HCT116 (cell line): ENCODE data around the gene CLIC5. TPM values are rescaled to one million over a fixed set of nuclear protein-coding genes. Genes with fewer than 3 reads are reported as not detected.

Source experiments
- ATAC-seq: fragments of 200-7000 bp; cut with Tn5 transposase; 2 replicates; pipeline ENCODE4 v1.9.1; 2020; ENCODE audit warnings: mild to moderate bottlenecking, moderate library complexity
- BruUV-seq: library from RNA; stranded (reverse); fragments of 400-500 nt; replicated peaks from 2 replicates; lab custom pipeline; 2021; lab: Mats Ljungman, UMichigan
- CTCF ChIA-PET: fragments of 300-600 bp; sonication (Branson Sonifier 250); formaldehyde crosslinking; loops from one replicate; lab custom pipeline; 2021; ENCODE audit warnings: antibody characterized with exemption; lab: Charles Lee
- POLR2A ChIA-PET: fragments of 300-600, 350-600 bp; sonication (Branson Sonifier 250); formaldehyde crosslinking; loops from one replicate; lab custom pipeline; 2021; ENCODE audit warnings: antibody characterized with exemption; lab: Charles Lee
- RAD21 ChIA-PET, 2 experiments: fragments of 300-600 bp; sonication (Branson Sonifier 250); formaldehyde crosslinking; loops; one replicate each; lab custom pipeline; 2023; ENCODE audit warnings: low total read pairs in 2 of 2; ENCODE audit not compliant: uncharacterized antibody in 2 of 2, unreplicated experiment in 2 of 2, low non-redundant PET in 1 of 2; lab: Charles Lee
- DNase-seq: peaks from one replicate; pipeline ENCODE4 v3.0.0-alpha.2; 2010; ENCODE audit warnings: low read depth, low spot score
- H2AFZ ChIP-seq: fragments of 200-600 bp; shearing (Covaris generic), sonication (generic); 2 replicates; pipeline ENCODE4 v1.6.1; 2017; ENCODE audit warnings: low read depth, mixed run types, mixed read lengths, antibody characterized with exemption, low read length; ENCODE audit not compliant: poor library complexity, severe bottlenecking
- H3K27ac ChIP-seq: 2 replicates; pipeline ENCODE4 v1.5.1; 2012; ENCODE audit warnings: low read depth, low read length
- H3K27me3 ChIP-seq: fragments of 200-600 bp; sonication (generic); 2 replicates; pipeline ENCODE4 v1.6.1; 2016; ENCODE audit warnings: mixed run types, low read length, mixed read lengths; ENCODE audit not compliant: insufficient read depth
- H3K36me3 ChIP-seq, 2 experiments: fragments of 200-500 bp in 1 of 2; fragments of 200-600 bp in 1 of 2; sonication (Bioruptor generic) in 1 of 2; sonication (generic) in 1 of 2; 2 replicates each; pipeline versions ENCODE4 v1.5.1 to v1.6.1; 2014 to 2016; ENCODE audit warnings: low read length in 2 of 2, inconsistent platforms in 1 of 2, mixed read lengths in 1 of 2, mixed run types in 1 of 2; ENCODE audit not compliant: insufficient read depth in 2 of 2, control insufficient read depth in 1 of 2
- H3K4me1 ChIP-seq, 2 experiments: fragments of 200-600 bp in 1 of 2; sonication (generic) in 1 of 2; 2 replicates each; pipeline versions ENCODE4 v1.5.1 to v1.6.1; 2012 to 2017; ENCODE audit warnings: low read length in 2 of 2, inconsistent platforms in 1 of 2, mild to moderate bottlenecking in 1 of 2, mixed read lengths in 1 of 2, mixed run types in 1 of 2, moderate library complexity in 1 of 2; ENCODE audit not compliant: insufficient read depth in 2 of 2, control insufficient read depth in 1 of 2
- H3K4me2 ChIP-seq: fragments of 200-600 bp; sonication (generic); 2 replicates; pipeline ENCODE4 v1.6.1; 2017; ENCODE audit warnings: mixed run types, low read length, mixed read lengths
- H3K4me3 ChIP-seq, 2 experiments: fragments of 200-600 bp in 1 of 2; sonication (generic) in 1 of 2; replicated peaks in 1 of 2; 2 replicates each; pipeline ENCODE4 v1.5.1; 2011 to 2016; ENCODE audit warnings: low read length in 2 of 2, control low read depth in 1 of 2, low read depth in 1 of 2, mild to moderate bottlenecking in 1 of 2, mixed read lengths in 1 of 2, mixed run types in 1 of 2
- H3K79me2 ChIP-seq: fragments of 200-600 bp; sonication (generic); 2 replicates; pipeline ENCODE4 v1.6.1; 2017; ENCODE audit warnings: mild to moderate bottlenecking, mixed run types, low read length, moderate library complexity, mixed read lengths; ENCODE audit not compliant: insufficient read depth
- H3K9ac ChIP-seq: fragments of 200-600 bp; sonication (generic); 2 replicates; pipeline ENCODE4 v1.6.1; 2016; ENCODE audit warnings: low read length, mixed read lengths
- H3K9me2 ChIP-seq: fragments of 200-600 bp; sonication (generic), shearing (Covaris generic); 2 replicates; pipeline ENCODE4 v1.6.1; 2017; ENCODE audit warnings: mixed run types, mild to moderate bottlenecking, moderate library complexity; ENCODE audit not compliant: insufficient read depth
- H3K9me3 ChIP-seq, 2 experiments: fragments of 200-500 bp in 1 of 2; fragments of 200-600 bp in 1 of 2; sonication (Bioruptor generic) in 1 of 2; sonication (generic) in 1 of 2; 2 replicates each; pipeline ENCODE4 v1.6.1; 2014 to 2017; ENCODE audit warnings: low read length in 2 of 2, mixed read lengths in 2 of 2, inconsistent platforms in 1 of 2, low read depth in 1 of 2, mild to moderate bottlenecking in 1 of 2, mixed run types in 1 of 2, moderate library complexity in 1 of 2; ENCODE audit not compliant: control insufficient read depth in 1 of 2, insufficient read depth in 1 of 2
- H4K20me1 ChIP-seq: fragments of 200-600 bp; sonication (generic), shearing (Covaris generic); 2 replicates; pipeline ENCODE4 v1.6.1; 2017; ENCODE audit warnings: mixed run types, mild to moderate bottlenecking, moderate library complexity; ENCODE audit not compliant: insufficient read depth
- CBX3 ChIP-seq: IDR thresholded peaks from 2 replicates; pipeline ENCODE4 v1.6.1; 2012; ENCODE audit warnings: low read depth
- CEBPB ChIP-seq: IDR thresholded peaks from 2 replicates; pipeline ENCODE4 v1.6.1; 2012; ENCODE audit warnings: low read depth
- EGR1 ChIP-seq: IDR thresholded peaks from 2 replicates; pipeline ENCODE4 v1.6.1; 2012; ENCODE audit warnings: low read depth
- ELF1 ChIP-seq: IDR thresholded peaks from 2 replicates; pipeline ENCODE4 v1.6.1; 2012; ENCODE audit warnings: low read depth, borderline replicate concordance
- EZH2 ChIP-seq: fragments of 200-600 bp; sonication (generic); IDR thresholded peaks from 2 replicates; pipeline ENCODE4 v1.6.1; 2017; ENCODE audit warnings: antibody characterized with exemption, mixed run types
- EZH2phosphoT487 ChIP-seq: fragments of 200-600 bp; IDR thresholded peaks from 2 replicates; pipeline ENCODE4 v1.6.1; 2018; ENCODE audit warnings: antibody characterized with exemption, borderline replicate concordance
- FOSL1 ChIP-seq: IDR thresholded peaks from 2 replicates; pipeline ENCODE4 v1.6.1; 2012; ENCODE audit warnings: low read depth
- JUND ChIP-seq: IDR thresholded peaks from 2 replicates; pipeline ENCODE4 v1.6.1; 2012
- POLR2AphosphoS5 ChIP-seq: IDR thresholded peaks from 2 replicates; pipeline ENCODE4 v1.6.1; 2011; ENCODE audit warnings: mild to moderate bottlenecking, low read depth, low read length, moderate library complexity
- RAD21 ChIP-seq: IDR thresholded peaks from 2 replicates; pipeline ENCODE4 v1.6.1; 2012; ENCODE audit warnings: low read depth, mild to moderate bottlenecking
- SIN3A ChIP-seq: IDR thresholded peaks from 2 replicates; pipeline ENCODE4 v1.6.1; 2012; ENCODE audit warnings: low read depth
- SRF ChIP-seq: IDR thresholded peaks from 2 replicates; pipeline ENCODE4 v1.6.1; 2012; ENCODE audit warnings: low read depth
- TCF7L2 ChIP-seq: IDR thresholded peaks from 2 replicates; pipeline ENCODE4 v1.7.0; 2011; ENCODE audit warnings: borderline replicate concordance, inconsistent platforms; ENCODE audit not compliant: insufficient read depth, insufficient read length; ENCODE audit errors: extremely low read depth
- YY1 ChIP-seq: IDR thresholded peaks from 2 replicates; pipeline ENCODE4 v1.6.1; 2011; ENCODE audit warnings: low read length, low read depth, moderate library complexity, mild to moderate bottlenecking; ENCODE audit not compliant: insufficient replicate concordance; ENCODE audit errors: extremely low read depth
- ZFX ChIP-seq: fragments of 450-650 bp; IDR thresholded peaks from 2 replicates; pipeline ENCODE4 v1.6.1; 2017
- intact Hi-C: fragments of 100-400 bp; cut with micrococcal nuclease; formaldehyde crosslinking; loops from 2 replicates; pipeline ENCODE4 v1.10.0; 2022
- total RNA-seq: library from RNA; stranded (reverse); gene quantifications from one replicate; pipeline ENCODE4 v1.2.1, GENCODE V29; 2021; ENCODE audit not compliant: unreplicated experiment
- TF ChIP-seq, protein P1 (sequence below), 3 experiments: fragments of 200-600 bp in 1 of 3; sonication (generic) in 1 of 3; IDR thresholded peaks in 2 of 3; conservative IDR thresholded peaks in 1 of 3; 2 replicates each; pipeline ENCODE4 v1.5.1; 2012 to 2017; ENCODE audit warnings: low read depth in 2 of 3, low read length in 2 of 3, antibody characterized with exemption in 1 of 3, borderline replicate concordance in 1 of 3, control low read depth in 1 of 3, mild to moderate bottlenecking in 1 of 3, mixed read lengths in 1 of 3, mixed run types in 1 of 3, moderate library complexity in 1 of 3; ENCODE audit not compliant: insufficient read depth in 1 of 3
- TF ChIP-seq, protein P2 (sequence below): IDR thresholded peaks from 2 replicates; pipeline ENCODE4 v1.6.1; 2012

CLIC5 gene
- total RNA-seq, 1 experiment from 2014 or later: 0.20 TPM

DNA sequence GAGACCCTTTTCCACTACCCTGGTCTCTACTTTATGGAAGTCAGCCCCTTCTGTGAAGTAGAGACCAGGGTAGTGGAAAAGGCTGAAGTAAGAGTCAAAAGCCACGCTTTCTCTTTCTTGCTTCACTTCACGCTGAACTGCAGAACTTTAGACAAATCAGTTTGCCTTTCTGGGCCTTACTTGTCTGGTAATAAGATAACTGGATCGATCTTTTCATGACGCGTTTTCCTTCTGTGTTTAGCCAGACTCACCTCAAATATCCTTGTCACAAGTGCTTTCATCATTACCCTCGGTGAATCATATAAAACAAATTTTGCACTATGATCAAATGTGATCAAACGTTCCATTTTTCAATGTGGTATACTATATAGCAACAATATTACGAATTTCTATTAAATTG lies 170.7 kb downstream of the CLIC5 start:
- H3K4me2 ChIP-seq: no peak overlapping the region
- ChIA-PET POLR2A (no interaction called here), CTCF (no interaction called here), RAD21 (no interaction called here)
- H3K36me3 ChIP-seq: no peaks in the 10 kb centered on the region
- intact Hi-C loops: no loop called here
- H3K9me2 ChIP-seq: no peaks in the 10 kb centered on the region
- TF ChIP-seq JUND (no peak), ELF1 (no peak), SRF (no peak), ZFX (no peak), EZH2phosphoT487 (no peak)
- no peak overlapping the region for H2AFZ ChIP-seq
- no peak overlapping the region for H3K9ac ChIP-seq
- H3K4me1 ChIP-seq: no peaks in the 10 kb centered on the region
- BruUV-seq: no TSS peak
- DNase-seq: no peak
- H3K4me3 ChIP-seq: no peak overlapping the region
- H4K20me1 ChIP-seq: no peaks in the 10 kb centered on the region
- H3K9me3 ChIP-seq: no peaks in the 10 kb centered on the region
- no peak for ATAC-seq
- H3K79me2 ChIP-seq: no peaks in the 10 kb centered on the region
- no peak overlapping the region for H3K27ac ChIP-seq
- no peaks in the 10 kb centered on the region for H3K27me3 ChIP-seq

DNA sequence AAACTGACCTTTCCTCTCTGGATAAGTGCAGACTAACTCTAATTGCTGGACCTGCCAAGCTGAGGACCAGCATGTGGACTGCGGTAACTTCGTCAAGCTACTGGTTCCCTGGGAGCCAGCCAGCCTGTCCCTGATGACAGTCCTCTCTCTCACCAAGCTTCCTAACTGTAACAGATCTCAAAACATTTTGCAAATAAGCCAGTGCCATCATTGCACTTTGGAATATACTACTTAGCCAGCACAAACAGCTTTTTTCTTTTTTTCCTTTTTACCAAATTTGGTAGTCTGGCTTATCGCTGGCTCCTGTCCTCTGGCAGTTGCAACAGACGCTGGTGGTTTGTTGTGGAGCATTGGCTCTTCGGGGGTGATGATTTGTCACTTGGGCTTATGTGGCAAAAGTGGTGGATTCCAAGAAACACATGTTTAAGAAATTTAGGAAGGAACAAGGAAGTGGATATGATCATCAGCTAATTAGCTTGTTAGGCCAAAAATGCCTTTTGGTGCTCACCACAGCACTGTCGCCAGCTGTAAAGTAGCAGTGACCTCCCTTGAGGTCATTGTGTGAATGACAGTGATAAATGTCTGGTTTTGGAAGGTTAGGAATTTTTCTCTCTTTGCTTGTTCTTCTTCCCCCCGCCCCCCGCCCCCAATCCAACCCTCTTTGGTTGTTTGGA lies 171.7 kb downstream of the CLIC5 start:
- Histone ChIP-seq H4K20me1 (no peaks in the 10 kb centered on the region), H3K27ac (no peak overlapping the region)

More for the DNA sequence above, 171.7 kb downstream of the CLIC5 start:
- intact Hi-C loops: no loop called here
- Histone ChIP-seq H3K27me3 (no peaks in the 10 kb centered on the region), H2AFZ (no peak overlapping the region), H3K4me3 (no peak overlapping the region), H3K4me1 (no peaks in the 10 kb centered on the region), H3K4me2 (no peak overlapping the region), H3K9ac (no peak overlapping the region), H3K9me3 (no peaks in the 10 kb centered on the region), H3K79me2 (no peaks in the 10 kb centered on the region), H3K9me2 (no peaks in the 10 kb centered on the region), H3K36me3 (no peaks in the 10 kb centered on the region)
- no TSS peak for BruUV-seq
- DNase-seq (no peak), ATAC-seq (no peak)
- RAD21 ChIA-PET: no interaction called here
- CTCF ChIA-PET: no interaction called here
- no peak for TF ChIP-seq EZH2phosphoT487
- no peak for TF ChIP-seq SRF
- TF ChIP-seq EGR1: no peak
- no peak for TF ChIP-seq RAD21
- no peak for TF ChIP-seq SIN3A
- no peak for TF ChIP-seq YY1
- TF ChIP-seq CBX3: no peak
- TF ChIP-seq CEBPB: no peak
- TF ChIP-seq POLR2AphosphoS5: no peak
- TF ChIP-seq, protein P1, sequence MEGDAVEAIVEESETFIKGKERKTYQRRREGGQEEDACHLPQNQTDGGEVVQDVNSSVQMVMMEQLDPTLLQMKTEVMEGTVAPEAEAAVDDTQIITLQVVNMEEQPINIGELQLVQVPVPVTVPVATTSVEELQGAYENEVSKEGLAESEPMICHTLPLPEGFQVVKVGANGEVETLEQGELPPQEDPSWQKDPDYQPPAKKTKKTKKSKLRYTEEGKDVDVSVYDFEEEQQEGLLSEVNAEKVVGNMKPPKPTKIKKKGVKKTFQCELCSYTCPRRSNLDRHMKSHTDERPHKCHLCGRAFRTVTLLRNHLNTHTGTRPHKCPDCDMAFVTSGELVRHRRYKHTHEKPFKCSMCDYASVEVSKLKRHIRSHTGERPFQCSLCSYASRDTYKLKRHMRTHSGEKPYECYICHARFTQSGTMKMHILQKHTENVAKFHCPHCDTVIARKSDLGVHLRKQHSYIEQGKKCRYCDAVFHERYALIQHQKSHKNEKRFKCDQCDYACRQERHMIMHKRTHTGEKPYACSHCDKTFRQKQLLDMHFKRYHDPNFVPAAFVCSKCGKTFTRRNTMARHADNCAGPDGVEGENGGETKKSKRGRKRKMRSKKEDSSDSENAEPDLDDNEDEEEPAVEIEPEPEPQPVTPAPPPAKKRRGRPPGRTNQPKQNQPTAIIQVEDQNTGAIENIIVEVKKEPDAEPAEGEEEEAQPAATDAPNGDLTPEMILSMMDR (IDR thresholded peaks at IDR 0.05 in 2 of 3, conservative IDR thresholded peaks at IDR 0.05 in 1 of 3; ENCODE audit: borderline replicate concordance in 1 of 3, insufficient read depth in 1 of 3, low read depth in 2 of 3, low read length in 2 of 3): no peak
- TF ChIP-seq ELF1: no peak
- TF ChIP-seq EZH2: no peak
- TF ChIP-seq FOSL1: no peak
- no peak for TF ChIP-seq TCF7L2
- TF ChIP-seq, protein P2, sequence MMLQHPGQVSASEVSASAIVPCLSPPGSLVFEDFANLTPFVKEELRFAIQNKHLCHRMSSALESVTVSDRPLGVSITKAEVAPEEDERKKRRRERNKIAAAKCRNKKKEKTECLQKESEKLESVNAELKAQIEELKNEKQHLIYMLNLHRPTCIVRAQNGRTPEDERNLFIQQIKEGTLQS: no peak
- POLR2A ChIA-PET: no interaction called here
